Metanephros (tissue), 2 donors: ENCODE measurements around the gene PRKCSH. TPM values are rescaled to one million over a fixed set of nuclear protein-coding genes. Genes with fewer than 3 reads are reported as not detected.
A peak's percentile ranks its signal among the peaks of the same experiment; 100 is the strongest.

Experiments
- small RNA-seq: library from RNA; depleted of rRNA; stranded (forward); fragments of <200 nt; gene quantifications from one replicate; pipeline ENCODE3, GENCODE V24; 2014; ENCODE audit warnings: low replicate concordance
- total RNA-seq: library from RNA; depleted of rRNA; stranded (reverse); fragments of >200 nt; gene quantifications from one replicate; pipeline ENCODE4 v1.2.3, GENCODE V29; 2014

PRKCSH gene
- total RNA-seq = 165 TPM

GRCh38 chr19:11435057-11435832, at the start of gene PRKCSH, which contains the start of gene ODAD3:
Gene PRKCSH (plus strand): TSS chr19:11435635. CDS start chr19:11436118, 483 bp downstream.
Gene ODAD3 (minus strand): TSS chr19:11435121. CDS start chr19:11435016, 105 bp downstream.

GRCh38 chr19:11418549-11419506, 16.6 kb upstream of the PRKCSH start, which contains the start of gene RGL3:
Gene RGL3 (minus strand): TSS chr19:11419314. CDS start chr19:11419278, 36 bp downstream.

GRCh38 chr19:11480715-11481533, 45.5 kb downstream of the PRKCSH start, which contains the start of gene ELAVL3:
Gene ELAVL3 (minus strand): TSS chr19:11481046. CDS start chr19:11480608, 438 bp downstream.

Small RNA genes within 50 kb of the gene (small RNA-seq; reads per million reads assigned to genes)
- gene MIR7974 = 0.32 reads per million, percentile 37 among the genes with 10 or more reads in this experiment
- not detected for gene RF00019

Other genes with a start within 250 kb of the PRKCSH start
- gene KANK2, start 238.1 kb upstream of the PRKCSH start, total RNA-seq = 170 TPM
- 2.6 TPM for gene ANGPTL8, start 196.0 kb upstream of the PRKCSH start, total RNA-seq
- gene DOCK6, start 173.1 kb upstream of the PRKCSH start, total RNA-seq = 69.7 TPM
- gene TSPAN16, start 139.5 kb upstream of the PRKCSH start, total RNA-seq = not detected
- 24.9 TPM for gene RAB3D, start 96.0 kb upstream of the PRKCSH start, total RNA-seq
- gene TMEM205, start 89.4 kb upstream of the PRKCSH start, total RNA-seq = 113 TPM
- 15.6 TPM for gene CCDC159, start 89.1 kb upstream of the PRKCSH start, total RNA-seq
- gene PLPPR2, start 80.2 kb upstream of the PRKCSH start, total RNA-seq = 17.1 TPM
- 2.1 TPM for gene SWSAP1, start 61.0 kb upstream of the PRKCSH start, total RNA-seq
- gene EPOR, start 51.3 kb upstream of the PRKCSH start, total RNA-seq = 14.8 TPM
- 46.8 TPM for gene RGL3, start 16.3 kb upstream of the PRKCSH start, total RNA-seq
- 0.64 TPM for gene ODAD3, start 514 bp upstream of the PRKCSH start, total RNA-seq
- gene ELAVL3, start 45.4 kb downstream of the PRKCSH start, total RNA-seq = 0.18 TPM
- 10.5 TPM for gene ZNF653, start 70.2 kb downstream of the PRKCSH start, total RNA-seq
- 49.9 TPM for gene ECSIT, start 93.5 kb downstream of the PRKCSH start, total RNA-seq
- 8.5 TPM for gene CNN1, start 103.2 kb downstream of the PRKCSH start, total RNA-seq
- 24.9 TPM for gene ELOF1, start 123.6 kb downstream of the PRKCSH start, total RNA-seq
- 10.0 TPM for gene ACP5, start 142.0 kb downstream of the PRKCSH start, total RNA-seq
- 33.2 TPM for gene ZNF627, start 161.8 kb downstream of the PRKCSH start, total RNA-seq